ENCODE results near the gene DOCK4.

DNA sequence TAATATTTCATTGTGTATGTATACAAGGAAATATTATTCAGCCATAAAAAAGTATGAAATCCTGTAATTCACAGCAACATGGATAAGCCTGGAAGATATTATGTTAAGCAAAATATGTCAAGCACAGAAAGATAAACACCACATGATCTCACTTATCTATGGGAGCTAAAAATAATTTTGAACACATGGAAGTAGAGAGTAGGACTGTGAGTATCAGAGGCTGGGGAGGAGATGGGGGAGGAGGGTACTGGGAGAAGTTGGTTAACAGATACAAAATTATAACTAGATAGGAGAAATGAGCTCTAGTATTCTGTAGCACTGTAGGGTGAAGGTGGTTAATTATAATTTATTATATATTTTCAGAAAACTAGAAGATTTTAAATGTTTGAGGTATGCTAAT is 132.7 kb downstream of the DOCK4 start:
- TF ChIP-seq, protein P1, sequence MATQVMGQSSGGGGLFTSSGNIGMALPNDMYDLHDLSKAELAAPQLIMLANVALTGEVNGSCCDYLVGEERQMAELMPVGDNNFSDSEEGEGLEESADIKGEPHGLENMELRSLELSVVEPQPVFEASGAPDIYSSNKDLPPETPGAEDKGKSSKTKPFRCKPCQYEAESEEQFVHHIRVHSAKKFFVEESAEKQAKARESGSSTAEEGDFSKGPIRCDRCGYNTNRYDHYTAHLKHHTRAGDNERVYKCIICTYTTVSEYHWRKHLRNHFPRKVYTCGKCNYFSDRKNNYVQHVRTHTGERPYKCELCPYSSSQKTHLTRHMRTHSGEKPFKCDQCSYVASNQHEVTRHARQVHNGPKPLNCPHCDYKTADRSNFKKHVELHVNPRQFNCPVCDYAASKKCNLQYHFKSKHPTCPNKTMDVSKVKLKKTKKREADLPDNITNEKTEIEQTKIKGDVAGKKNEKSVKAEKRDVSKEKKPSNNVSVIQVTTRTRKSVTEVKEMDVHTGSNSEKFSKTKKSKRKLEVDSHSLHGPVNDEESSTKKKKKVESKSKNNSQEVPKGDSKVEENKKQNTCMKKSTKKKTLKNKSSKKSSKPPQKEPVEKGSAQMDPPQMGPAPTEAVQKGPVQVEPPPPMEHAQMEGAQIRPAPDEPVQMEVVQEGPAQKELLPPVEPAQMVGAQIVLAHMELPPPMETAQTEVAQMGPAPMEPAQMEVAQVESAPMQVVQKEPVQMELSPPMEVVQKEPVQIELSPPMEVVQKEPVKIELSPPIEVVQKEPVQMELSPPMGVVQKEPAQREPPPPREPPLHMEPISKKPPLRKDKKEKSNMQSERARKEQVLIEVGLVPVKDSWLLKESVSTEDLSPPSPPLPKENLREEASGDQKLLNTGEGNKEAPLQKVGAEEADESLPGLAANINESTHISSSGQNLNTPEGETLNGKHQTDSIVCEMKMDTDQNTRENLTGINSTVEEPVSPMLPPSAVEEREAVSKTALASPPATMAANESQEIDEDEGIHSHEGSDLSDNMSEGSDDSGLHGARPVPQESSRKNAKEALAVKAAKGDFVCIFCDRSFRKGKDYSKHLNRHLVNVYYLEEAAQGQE (IDR thresholded peaks at IDR 0.05; ENCODE audit: low read depth, low read length): no peak
- TF ChIP-seq BACH1 (IDR thresholded peaks at IDR 0.05; ENCODE audit: borderline replicate concordance): no peak
- TF ChIP-seq CREM (IDR thresholded peaks at IDR 0.05; ENCODE audit: low read depth): no peak
